ENCODE results near the gene TSSC4.

Gene TSSC4

GRCh38 chr11:2413742-2414579 is 13.4 kb downstream of the TSSC4 start:
- H3K27me3 ChIP-seq (ENCODE audit: insufficient read depth, low read length), result no peaks in the 10 kb centered on the region
- H3K4me3 ChIP-seq (ENCODE audit: low read depth, low read length), result no peak overlapping the region
- no peaks in the 10 kb centered on the region for H3K4me1 ChIP-seq (ENCODE audit: control insufficient read depth, insufficient read depth, low read length, unreplicated experiment)
- H2AFZ ChIP-seq (ENCODE audit: low read length, unreplicated experiment), result no peak overlapping the region
- no peaks in the 10 kb centered on the region for H3K36me3 ChIP-seq (ENCODE audit: insufficient read depth, low read length)
- no peak overlapping the region for H3K27ac ChIP-seq (ENCODE audit: low read depth, low read length)
- no peaks in the 10 kb centered on the region for H3K79me2 ChIP-seq (ENCODE audit: control insufficient read depth, insufficient read depth, low read length, unreplicated experiment)

DNA sequence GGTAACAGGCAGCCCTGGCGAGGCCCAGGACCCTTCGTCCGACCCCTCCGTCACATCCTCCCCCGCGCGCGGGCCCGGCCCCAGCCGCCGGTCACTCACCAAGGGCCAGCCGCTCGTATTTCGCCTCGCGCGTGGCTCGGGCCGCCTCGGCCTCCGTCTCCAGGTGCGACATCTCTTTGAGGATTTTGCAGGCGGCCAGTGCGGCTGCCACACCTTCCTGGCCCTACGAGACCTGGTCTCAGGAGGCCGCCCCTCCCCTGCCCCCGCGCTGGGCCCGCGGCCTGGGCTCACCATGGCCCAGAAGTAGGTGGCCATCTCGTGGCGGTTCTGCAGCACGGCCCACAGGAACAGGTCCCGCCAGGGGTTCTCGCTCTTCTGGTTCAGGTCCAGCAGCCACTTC is 14.1 kb downstream of the TSSC4 start:
- Histone ChIP-seq H3K36me3 (ENCODE audit: insufficient read depth, low read length) (no peaks in the 10 kb centered on the region), H2AFZ (ENCODE audit: low read length, unreplicated experiment) (no peak overlapping the region), H3K27me3 (ENCODE audit: insufficient read depth, low read length) (no peaks in the 10 kb centered on the region), H3K4me3 (ENCODE audit: low read depth, low read length) (no peak overlapping the region), H3K79me2 (ENCODE audit: control insufficient read depth, insufficient read depth, low read length, unreplicated experiment) (no peaks in the 10 kb centered on the region), H3K27ac (ENCODE audit: low read depth, low read length) (no peak overlapping the region), H3K4me1 (ENCODE audit: control insufficient read depth, insufficient read depth, low read length, unreplicated experiment) (no peaks in the 10 kb centered on the region)

GRCh38 chr11:2415171-2415570 is 14.6 kb downstream of the TSSC4 start:
- H3K4me1 ChIP-seq (ENCODE audit: control insufficient read depth, insufficient read depth, low read length, unreplicated experiment), result no peaks in the 10 kb centered on the region
- no peak overlapping the region for H3K4me3 ChIP-seq (ENCODE audit: low read depth, low read length)
- H2AFZ ChIP-seq (ENCODE audit: low read length, unreplicated experiment), result no peak overlapping the region
- no peaks in the 10 kb centered on the region for H3K36me3 ChIP-seq (ENCODE audit: insufficient read depth, low read length)
- H3K79me2 ChIP-seq (ENCODE audit: control insufficient read depth, insufficient read depth, low read length, unreplicated experiment), result no peaks in the 10 kb centered on the region
- H3K27me3 ChIP-seq (ENCODE audit: insufficient read depth, low read length), result no peaks in the 10 kb centered on the region
- no peak overlapping the region for H3K27ac ChIP-seq (ENCODE audit: low read depth, low read length)

GRCh38 chr11:2415601-2416380 is 15.2 kb downstream of the TSSC4 start:
- Histone ChIP-seq H3K79me2 (ENCODE audit: control insufficient read depth, insufficient read depth, low read length, unreplicated experiment) (no peaks in the 10 kb centered on the region), H3K27ac (ENCODE audit: low read depth, low read length) (no peak overlapping the region), H3K36me3 (ENCODE audit: insufficient read depth, low read length) (no peaks in the 10 kb centered on the region), H3K4me1 (ENCODE audit: control insufficient read depth, insufficient read depth, low read length, unreplicated experiment) (no peaks in the 10 kb centered on the region), H3K4me3 (ENCODE audit: low read depth, low read length) (no peak overlapping the region), H2AFZ (ENCODE audit: low read length, unreplicated experiment) (no peak overlapping the region), H3K27me3 (ENCODE audit: insufficient read depth, low read length) (no peaks in the 10 kb centered on the region)

- H2AFZ ChIP-seq (ENCODE audit: low read length, unreplicated experiment), result no peak overlapping the region
- no peaks in the 10 kb centered on the region for H3K4me1 ChIP-seq (ENCODE audit: control insufficient read depth, insufficient read depth, low read length, unreplicated experiment)
- H3K27ac ChIP-seq (ENCODE audit: low read depth, low read length), result no peak overlapping the region
These were observed 16.2 kb downstream of the TSSC4 start for GRCh38 chr11:2416765-2417164.

DNA sequence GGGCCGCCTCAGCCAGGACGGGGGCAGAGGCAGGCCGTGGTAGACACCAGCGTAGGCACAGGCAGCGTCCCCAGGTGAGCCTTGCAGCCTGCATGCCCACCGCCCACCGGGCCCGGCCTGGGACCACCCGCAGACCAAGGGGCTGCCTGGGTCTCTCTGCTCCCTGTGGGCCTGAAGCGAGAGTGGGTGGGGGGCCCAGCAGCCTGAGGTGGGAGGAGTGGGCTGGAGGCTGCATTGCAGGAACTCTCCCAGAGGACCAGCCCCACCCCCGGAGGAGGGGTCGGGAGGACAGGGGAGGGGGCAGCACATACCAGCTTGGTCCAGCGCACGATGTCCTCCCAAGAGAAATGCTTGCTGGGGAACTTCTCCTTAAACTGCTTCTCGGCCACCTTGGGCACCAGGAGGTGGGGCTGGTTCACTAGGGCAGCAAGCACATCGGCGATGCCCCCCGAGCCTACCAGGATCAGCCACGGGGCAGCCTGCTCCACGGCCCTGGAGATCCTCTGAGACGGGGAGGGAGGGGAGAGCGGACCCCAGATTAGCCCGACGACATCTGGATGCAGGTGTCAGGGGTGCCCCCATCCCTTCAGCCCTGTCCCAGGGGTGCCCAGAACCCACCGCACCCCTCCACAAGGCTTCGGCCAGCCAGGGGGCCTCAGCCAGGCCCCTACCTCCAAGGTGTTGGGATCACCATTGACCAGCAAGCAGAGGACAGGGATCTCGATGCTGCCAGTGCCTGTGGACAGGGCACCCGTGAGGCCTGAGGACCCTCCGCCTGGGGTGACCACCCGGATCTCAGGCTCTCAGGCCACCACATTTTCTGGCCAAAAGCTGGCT is 17.5 kb downstream of the TSSC4 start:
- Histone ChIP-seq H3K4me3 (ENCODE audit: low read depth, low read length) (no peak overlapping the region), H2AFZ (ENCODE audit: low read length, unreplicated experiment) (no peak overlapping the region), H3K27ac (ENCODE audit: low read depth, low read length) (no peak overlapping the region), H3K36me3 (ENCODE audit: insufficient read depth, low read length) (no peaks in the 10 kb centered on the region), H3K79me2 (ENCODE audit: control insufficient read depth, insufficient read depth, low read length, unreplicated experiment) (no peaks in the 10 kb centered on the region), H3K4me1 (ENCODE audit: control insufficient read depth, insufficient read depth, low read length, unreplicated experiment) (no peaks in the 10 kb centered on the region), H3K27me3 (ENCODE audit: insufficient read depth, low read length) (no peaks in the 10 kb centered on the region)

More at GRCh38 chr11:2416765-2417164, 16.2 kb downstream of the TSSC4 start:
- no peaks in the 10 kb centered on the region for H3K27me3 ChIP-seq (ENCODE audit: insufficient read depth, low read length)
- no peaks in the 10 kb centered on the region for H3K79me2 ChIP-seq (ENCODE audit: control insufficient read depth, insufficient read depth, low read length, unreplicated experiment)
- H3K4me3 ChIP-seq (ENCODE audit: low read depth, low read length), result no peak overlapping the region
- no peaks in the 10 kb centered on the region for H3K36me3 ChIP-seq (ENCODE audit: insufficient read depth, low read length)

DNA sequence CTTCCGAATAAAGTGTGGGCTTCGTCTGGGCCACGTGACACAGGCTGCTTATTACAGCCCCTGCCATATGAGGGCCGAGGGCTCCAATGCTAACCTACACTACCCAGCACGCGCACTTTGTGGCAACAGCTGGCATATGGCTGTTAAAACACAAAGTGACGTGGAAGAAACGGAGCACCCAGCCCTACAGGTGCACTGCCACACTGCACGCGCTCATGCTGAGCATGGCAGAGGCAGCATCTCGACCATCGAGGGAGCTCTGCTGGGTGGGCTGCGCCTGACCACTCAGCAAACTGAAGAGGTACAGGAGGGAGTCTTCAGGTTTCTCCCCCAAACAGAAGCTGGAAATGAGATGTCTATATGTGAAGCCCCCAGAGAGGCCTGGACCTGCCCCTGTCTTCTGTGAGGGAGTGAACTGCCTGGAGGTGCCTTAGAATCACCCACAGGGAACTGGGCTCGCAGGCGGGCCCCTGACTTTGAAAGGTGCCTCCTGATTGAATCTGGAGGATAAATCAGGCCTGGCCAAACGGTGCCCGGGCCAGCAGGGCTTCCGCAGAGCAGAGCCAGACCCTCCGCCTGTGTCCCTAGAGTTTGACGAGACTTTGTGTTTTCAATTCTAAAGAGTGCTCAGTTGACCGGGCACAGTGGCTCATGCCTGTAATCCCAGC is 18.3 kb downstream of the TSSC4 start:
- Histone ChIP-seq H3K4me3 (ENCODE audit: low read depth, low read length) (no peak overlapping the region), H3K79me2 (ENCODE audit: control insufficient read depth, insufficient read depth, low read length, unreplicated experiment) (no peaks in the 10 kb centered on the region), H3K27ac (ENCODE audit: low read depth, low read length) (no peak overlapping the region), H3K27me3 (ENCODE audit: insufficient read depth, low read length) (no peaks in the 10 kb centered on the region), H2AFZ (ENCODE audit: low read length, unreplicated experiment) (no peak overlapping the region), H3K4me1 (ENCODE audit: control insufficient read depth, insufficient read depth, low read length, unreplicated experiment) (no peaks in the 10 kb centered on the region), H3K36me3 (ENCODE audit: insufficient read depth, low read length) (no peaks in the 10 kb centered on the region)

DNA sequence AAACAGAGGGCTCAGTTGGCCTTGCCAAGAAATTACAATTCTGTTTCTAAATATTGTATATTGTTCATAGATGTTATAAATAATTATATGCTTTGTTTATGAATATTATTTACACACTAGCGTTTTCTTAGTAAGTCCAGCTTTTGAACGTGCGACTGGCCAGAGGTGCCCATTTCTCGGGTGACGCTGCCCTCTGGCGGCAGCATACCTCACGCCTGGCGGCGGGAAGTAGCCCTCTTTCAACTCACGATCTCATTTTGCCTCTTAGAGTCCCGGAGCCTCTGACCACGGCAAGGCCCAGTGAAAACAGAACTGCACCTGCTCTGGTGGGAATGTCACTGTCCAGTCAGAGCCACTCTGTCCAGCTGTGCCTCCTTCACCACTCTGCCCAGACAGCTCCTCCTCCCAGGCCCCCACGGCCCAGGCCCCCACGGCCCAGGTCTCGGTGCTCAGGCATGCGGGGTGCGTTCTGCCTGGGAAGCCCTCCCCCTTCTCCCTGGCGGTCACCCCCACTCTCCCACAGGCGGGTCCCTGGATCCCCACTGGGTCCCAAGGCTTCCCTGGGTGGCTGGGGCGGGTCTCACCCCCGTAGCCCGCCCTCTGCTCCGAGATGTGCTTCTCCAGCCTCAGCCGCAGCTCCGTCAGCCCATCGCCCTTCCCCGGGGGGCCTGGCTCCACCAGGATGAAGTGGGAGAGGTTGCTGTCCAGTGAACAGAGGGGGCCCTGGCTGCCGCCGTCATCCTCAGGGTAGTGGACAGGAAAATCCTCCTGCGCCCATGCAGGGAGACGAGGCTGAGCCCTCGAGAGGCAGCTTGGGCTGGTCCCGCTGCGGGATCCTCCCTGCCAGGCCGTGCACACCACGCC is 19.3 kb downstream of the TSSC4 start:
- Histone ChIP-seq H3K4me1 (ENCODE audit: control insufficient read depth, insufficient read depth, low read length, unreplicated experiment) (no peaks in the 10 kb centered on the region), H2AFZ (ENCODE audit: low read length, unreplicated experiment) (no peak overlapping the region), H3K27ac (ENCODE audit: low read depth, low read length) (no peak overlapping the region), H3K36me3 (ENCODE audit: insufficient read depth, low read length) (no peaks in the 10 kb centered on the region), H3K4me3 (ENCODE audit: low read depth, low read length) (no peak overlapping the region), H3K27me3 (ENCODE audit: insufficient read depth, low read length) (no peaks in the 10 kb centered on the region), H3K79me2 (ENCODE audit: control insufficient read depth, insufficient read depth, low read length, unreplicated experiment) (no peaks in the 10 kb centered on the region)

DNA sequence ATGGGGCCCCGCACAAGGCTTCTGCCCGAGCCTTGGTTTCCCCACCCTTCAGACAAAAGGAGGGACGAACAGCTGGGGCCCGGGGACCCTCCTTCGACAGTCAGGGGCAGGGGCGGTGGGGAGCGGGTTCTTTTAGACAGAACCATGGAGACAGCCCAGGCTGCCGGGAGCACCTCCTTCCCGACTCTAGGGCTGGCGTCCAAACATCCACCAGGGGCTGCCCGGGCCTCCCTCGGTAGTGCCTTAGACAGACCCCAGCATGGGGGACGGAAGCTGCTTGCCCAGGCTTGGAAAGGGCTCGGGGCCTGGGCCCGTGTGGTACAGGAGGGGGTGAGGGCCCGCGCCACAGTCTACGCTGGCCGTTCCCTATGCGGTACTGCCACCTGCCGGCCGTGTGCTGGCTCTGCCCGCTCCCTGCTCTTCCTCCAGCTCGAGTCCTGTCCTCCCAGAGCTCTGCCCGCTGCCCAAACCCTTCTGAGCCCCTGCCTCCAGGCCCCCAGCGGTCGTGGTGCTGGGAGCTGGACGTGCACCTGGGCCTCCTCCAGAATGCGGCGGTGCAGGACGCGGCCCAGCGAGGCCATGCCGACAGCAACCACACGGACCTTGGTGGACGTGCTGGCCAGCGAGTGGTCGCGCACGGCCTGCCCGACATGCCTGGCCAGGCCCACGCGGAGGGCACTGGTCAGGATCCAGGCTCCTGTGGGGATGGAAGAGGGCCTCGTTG is 20.1 kb downstream of the TSSC4 start:
- Histone ChIP-seq H2AFZ (ENCODE audit: low read length, unreplicated experiment) (no peak overlapping the region), H3K27ac (ENCODE audit: low read depth, low read length) (no peak overlapping the region), H3K4me3 (ENCODE audit: low read depth, low read length) (no peak overlapping the region), H3K36me3 (ENCODE audit: insufficient read depth, low read length) (no peaks in the 10 kb centered on the region), H3K4me1 (ENCODE audit: control insufficient read depth, insufficient read depth, low read length, unreplicated experiment) (no peaks in the 10 kb centered on the region), H3K79me2 (ENCODE audit: control insufficient read depth, insufficient read depth, low read length, unreplicated experiment) (no peaks in the 10 kb centered on the region), H3K27me3 (ENCODE audit: insufficient read depth, low read length) (no peaks in the 10 kb centered on the region)

Data from ACC112 (cell line).